Gastrocnemius medialis (tissue), 4 donors: ENCODE results near the gene PDE9A. TPM values are rescaled to one million over a fixed set of nuclear protein-coding genes. Genes with fewer than 3 reads are reported as not detected.

Experiments used
- ATAC-seq, 2 donors: fragments of 150-250 bp; one replicate each; pipeline ENCODE4 v1.9.1; 2016
- DNase-seq, 2 donors: peaks; one replicate each; pipeline ENCODE4 v3.0.0-alpha.2; 2019
- H3K27ac ChIP-seq, 4 donors: fragments of 200-600 bp; sonication (generic); 1 replicate in 1 of 4; 2 replicates in 3 of 4; pipeline ENCODE4 v1.5.1; 2016 to 2018; ENCODE audit warnings: mild to moderate bottlenecking in 2 of 4, moderate library complexity in 1 of 4
- H3K27me3 ChIP-seq, 3 donors: fragments of 200-600 bp; sonication (generic) in 2 of 3; 1 replicate in 1 of 3; 2 replicates in 2 of 3; pipeline versions ENCODE4 v1.5.1 to v1.6.0; 2016 to 2019; ENCODE audit warnings: mild to moderate bottlenecking in 1 of 3, moderate library complexity in 1 of 3
- H3K36me3 ChIP-seq, 2 donors: fragments of 200-600 bp; sonication (generic) in 1 of 2; one replicate each; pipeline ENCODE4 v1.5.1; 2017 to 2018
- H3K4me1 ChIP-seq, 2 donors: fragments of 200-600 bp; sonication (generic) in 1 of 2; one replicate each; pipeline ENCODE4 v1.5.1; 2016 to 2017; ENCODE audit warnings: mild to moderate bottlenecking in 2 of 2
- H3K4me3 ChIP-seq, 4 donors: fragments of 200-600 bp; sonication (generic) in 3 of 4; 1 replicate in 1 of 4; 2 replicates in 3 of 4; pipeline ENCODE4 v1.5.1; 2016 to 2019; ENCODE audit warnings: mild to moderate bottlenecking in 2 of 4
- H3K9me3 ChIP-seq, 3 donors: fragments of 200-600 bp; sonication (generic) in 2 of 3; 1 replicate in 1 of 3; 2 replicates in 2 of 3; pipeline ENCODE4 v1.5.1; 2016 to 2019
- POLR2A ChIP-seq, 2 donors: fragments of 450-650 bp; IDR thresholded peaks; one replicate each; pipeline ENCODE4 v1.6.1; 2017; ENCODE audit warnings: antibody characterized with exemption in 2 of 2, mild to moderate bottlenecking in 2 of 2, moderate library complexity in 2 of 2
- in situ Hi-C, 4 donors: fragments of 200-750 bp; cut with MboI; loops; one replicate each; pipeline versions ENCODE4 v1.15.0 to v1.8.0; 2017; ENCODE audit warnings: low sequenced_read_pairs in 4 of 4
- intact Hi-C: fragments of 100-400 bp; cut with DNase I; formaldehyde crosslinking; loops from one replicate; pipeline ENCODE4 v1.15.1; 2023; ENCODE audit warnings: low total_unique reads
- total RNA-seq, 4 donors: library from RNA; depleted of rRNA; stranded (reverse); fragments of >200 nt; gene quantifications; one replicate each; pipeline versions ENCODE4 v1.1.0 to v1.2.3, GENCODE V29; 2016
- TF ChIP-seq, protein P1 (sequence below), 5 experiments: fragments of 450-650 bp in 3 of 5; fragments of 200-600 bp in 2 of 5; sonication (generic) in 2 of 5; IDR thresholded peaks in 4 of 5; conservative IDR thresholded peaks in 1 of 5; 1 replicate in 4 of 5; 2 replicates in 1 of 5; pipeline ENCODE4 v1.5.1; 2016 to 2019; ENCODE audit warnings: antibody characterized with exemption in 5 of 5, mild to moderate bottlenecking in 3 of 5, moderate library complexity in 3 of 5

The PDE9A gene
- total RNA-seq, 4 donors from 2014 or later = 1.4 to 4.5 (median 1.8) TPM

DNA sequence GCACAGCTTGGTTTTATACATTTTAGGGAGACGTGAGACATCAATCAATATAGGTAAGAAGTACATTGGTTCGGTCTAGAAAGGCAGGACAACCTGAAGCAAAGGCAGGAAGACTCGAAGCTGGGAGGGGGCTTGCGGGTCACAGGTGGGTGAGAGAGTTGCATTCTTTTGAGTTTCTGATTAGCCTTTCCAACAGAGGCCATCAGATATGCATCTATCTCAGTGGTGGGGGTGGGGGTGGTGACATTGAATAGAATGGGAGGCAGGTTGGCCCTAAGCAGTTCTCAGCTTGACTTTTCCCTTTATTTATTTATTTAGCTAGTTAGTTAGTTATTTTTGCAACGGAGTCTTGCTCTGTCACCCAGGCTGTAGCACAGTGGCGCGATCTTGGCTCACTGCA lies 140.4 kb downstream of the PDE9A start:
- ATAC-seq = no peak
- Histone ChIP-seq H3K4me3 (no peak overlapping the region), H3K27ac (no peak overlapping the region), H3K27me3 (peaks cover 0 to 4% (median 2%) of the 10 kb centered on the region in 3 donors), H3K4me1 (no peaks in the 10 kb centered on the region), H3K36me3 (no peaks in the 10 kb centered on the region), H3K9me3 (no peaks in the 10 kb centered on the region)
- TF ChIP-seq POLR2A (IDR thresholded peaks at IDR 0.05) = no peak
- TF ChIP-seq, protein P1, sequence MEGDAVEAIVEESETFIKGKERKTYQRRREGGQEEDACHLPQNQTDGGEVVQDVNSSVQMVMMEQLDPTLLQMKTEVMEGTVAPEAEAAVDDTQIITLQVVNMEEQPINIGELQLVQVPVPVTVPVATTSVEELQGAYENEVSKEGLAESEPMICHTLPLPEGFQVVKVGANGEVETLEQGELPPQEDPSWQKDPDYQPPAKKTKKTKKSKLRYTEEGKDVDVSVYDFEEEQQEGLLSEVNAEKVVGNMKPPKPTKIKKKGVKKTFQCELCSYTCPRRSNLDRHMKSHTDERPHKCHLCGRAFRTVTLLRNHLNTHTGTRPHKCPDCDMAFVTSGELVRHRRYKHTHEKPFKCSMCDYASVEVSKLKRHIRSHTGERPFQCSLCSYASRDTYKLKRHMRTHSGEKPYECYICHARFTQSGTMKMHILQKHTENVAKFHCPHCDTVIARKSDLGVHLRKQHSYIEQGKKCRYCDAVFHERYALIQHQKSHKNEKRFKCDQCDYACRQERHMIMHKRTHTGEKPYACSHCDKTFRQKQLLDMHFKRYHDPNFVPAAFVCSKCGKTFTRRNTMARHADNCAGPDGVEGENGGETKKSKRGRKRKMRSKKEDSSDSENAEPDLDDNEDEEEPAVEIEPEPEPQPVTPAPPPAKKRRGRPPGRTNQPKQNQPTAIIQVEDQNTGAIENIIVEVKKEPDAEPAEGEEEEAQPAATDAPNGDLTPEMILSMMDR (IDR thresholded peaks at IDR 0.05 in 4 of 5, conservative IDR thresholded peaks at IDR 0.05 in 1 of 5) = no peak
- in situ Hi-C loops (loop anchor here in 1 of 4 donors (25.0 kb wide), 1 partner anchor 94 kb away; the partner anchor contains the start of genes NDUFV3 and WDR4), intact Hi-C loops (no loop called here)
- DNase-seq = no peak

DNA sequence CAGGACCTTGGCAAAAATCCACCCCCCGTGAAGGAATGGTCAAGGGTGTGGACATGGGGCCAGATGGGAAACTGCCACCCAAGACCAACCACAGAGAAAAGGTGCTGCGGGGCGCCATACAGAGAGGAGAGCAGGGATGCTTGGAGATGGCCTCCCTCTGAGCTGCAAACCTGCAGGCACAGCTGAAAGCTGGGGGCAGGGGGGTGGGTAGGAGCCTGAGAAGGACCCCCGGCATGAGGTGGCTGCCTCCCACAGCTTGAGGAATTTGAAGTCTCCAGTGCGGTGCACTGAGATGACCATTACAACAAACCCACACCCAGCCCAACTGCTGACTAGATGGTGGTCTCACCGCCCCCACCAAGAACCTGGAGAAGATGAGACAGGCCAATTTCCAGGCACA lies 141.1 kb downstream of the PDE9A start:
- H3K36me3 ChIP-seq = no peaks in the 10 kb centered on the region
- DNase-seq (no peak), ATAC-seq (no peak)
- no peaks in the 10 kb centered on the region for H3K4me1 ChIP-seq
- in situ Hi-C loops (loop anchor here in 1 of 4 donors (25.0 kb wide), 1 partner anchor 93 kb away; the partner anchor contains the start of genes NDUFV3 and WDR4), intact Hi-C loops (no loop called here)
- H3K4me3 ChIP-seq = no peak overlapping the region
- H3K27me3 ChIP-seq = peaks cover 0 to 4% (median 2%) of the 10 kb centered on the region in 3 donors
- no peaks in the 10 kb centered on the region for H3K9me3 ChIP-seq
- TF ChIP-seq POLR2A (IDR thresholded peaks at IDR 0.05) = no peak
- TF ChIP-seq, protein P1 (IDR thresholded peaks at IDR 0.05 in 4 of 5, conservative IDR thresholded peaks at IDR 0.05 in 1 of 5) = no peak
- no peak overlapping the region for H3K27ac ChIP-seq

DNA sequence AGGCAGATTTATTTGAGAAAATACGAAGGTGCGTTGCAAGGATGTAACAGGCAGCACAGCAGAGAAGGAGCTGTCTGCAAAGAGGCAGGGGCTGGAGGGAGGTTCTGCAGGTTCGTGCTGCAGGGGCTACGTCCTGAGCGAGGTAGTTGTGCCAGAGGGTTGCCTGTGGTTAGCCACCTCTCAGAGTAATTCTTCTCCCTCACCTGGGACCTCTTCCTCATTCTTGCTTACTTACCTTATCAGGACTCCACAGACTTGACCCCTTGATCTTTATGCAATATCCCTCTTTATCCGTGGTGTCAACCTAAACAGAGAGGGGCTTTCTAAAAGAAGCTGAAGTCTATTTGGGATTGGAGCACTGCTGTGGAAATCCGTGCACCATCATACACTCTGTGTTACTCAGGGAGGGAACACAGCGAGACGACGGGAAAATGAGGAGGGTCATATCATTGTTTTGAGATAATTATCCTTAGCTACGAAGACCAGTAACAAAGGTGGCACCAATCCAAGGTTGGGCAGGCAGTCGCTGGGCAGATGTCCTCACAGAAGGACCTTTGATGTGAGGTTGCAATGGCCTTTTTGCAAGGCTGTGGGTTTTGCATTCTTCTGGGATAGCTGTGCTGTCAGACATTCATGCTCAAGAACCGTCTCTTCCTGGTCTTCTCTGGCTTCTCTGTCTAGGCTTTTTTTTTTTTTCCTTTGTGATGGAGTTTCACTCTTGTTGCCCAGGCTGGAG lies 143.1 kb downstream of the PDE9A start:
- Histone ChIP-seq H3K27me3 (peaks cover 0 to 4% (median 2%) of the 10 kb centered on the region in 3 donors), H3K4me1 (no peaks in the 10 kb centered on the region), H3K9me3 (no peaks in the 10 kb centered on the region), H3K4me3 (no peak overlapping the region), H3K27ac (no peak overlapping the region), H3K36me3 (no peaks in the 10 kb centered on the region)
- TF ChIP-seq POLR2A (IDR thresholded peaks at IDR 0.05) = no peak
- TF ChIP-seq, protein P1 (IDR thresholded peaks at IDR 0.05 in 4 of 5, conservative IDR thresholded peaks at IDR 0.05 in 1 of 5) = no peak
- intact Hi-C loops (no loop called here), in situ Hi-C loops (loop anchor here in 1 of 4 donors (25.0 kb wide), 1 partner anchor 91 kb away; the partner anchor contains the start of genes NDUFV3 and WDR4)
- ATAC-seq = no peak
- DNase-seq = no peak

DNA sequence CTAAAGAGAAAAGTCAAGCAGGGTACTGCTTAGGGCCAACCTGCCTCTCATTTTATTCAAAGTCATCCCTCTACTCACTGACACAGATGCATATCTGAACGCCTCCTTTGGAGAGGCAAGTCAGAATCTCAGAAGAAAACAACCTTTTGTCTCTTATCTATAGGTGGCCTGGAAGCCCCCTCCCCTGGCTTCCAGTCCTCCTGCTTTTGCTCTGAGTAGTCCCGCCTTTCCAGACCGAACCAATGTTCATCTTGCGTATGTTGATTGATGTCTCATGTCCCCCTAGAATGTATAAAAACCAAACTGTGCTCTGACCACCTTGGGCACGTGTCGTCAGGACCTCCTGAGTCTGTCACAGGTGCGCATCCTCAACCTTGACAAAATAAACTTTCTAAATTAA lies 144.1 kb downstream of the PDE9A start:
- ATAC-seq = no peak
- Histone ChIP-seq H3K9me3 (no peaks in the 10 kb centered on the region), H3K27ac (no peak overlapping the region), H3K36me3 (no peaks in the 10 kb centered on the region), H3K4me3 (no peak overlapping the region), H3K4me1 (no peaks in the 10 kb centered on the region), H3K27me3 (peaks cover 0 to 4% (median 2%) of the 10 kb centered on the region in 3 donors)
- intact Hi-C loops (no loop called here), in situ Hi-C loops (loop anchor here in 1 of 4 donors (25.0 kb wide), 1 partner anchor 90 kb away; the partner anchor contains the start of genes NDUFV3 and WDR4)
- TF ChIP-seq, protein P1 (IDR thresholded peaks at IDR 0.05 in 4 of 5, conservative IDR thresholded peaks at IDR 0.05 in 1 of 5) = no peak
- no peak for TF ChIP-seq POLR2A (IDR thresholded peaks at IDR 0.05)
- no peak for DNase-seq
